Endothelial cell of umbilical vein (primary cell): Measurements from ENCODE around the gene CYTIP. TPM values are rescaled to one million over a fixed set of nuclear protein-coding genes. Genes with fewer than 3 reads are reported as not detected.

Source experiments
- BruUV-seq: library from RNA; stranded (reverse); fragments of 400-500 nt; replicated peaks from 2 replicates; lab custom pipeline; 2021; lab: Mats Ljungman, UMichigan
- CTCF ChIA-PET: fragments of 300-600, 350-600 bp; sonication (Branson Sonifier 250); formaldehyde crosslinking; loops from one replicate; lab custom pipeline; 2021; ENCODE audit warnings: antibody characterized with exemption, inconsistent platforms; lab: Charles Lee
- POLR2A ChIA-PET: fragments of 300-600, 350-600 bp; sonication (Branson Sonifier 250); formaldehyde crosslinking; loops from one replicate; lab custom pipeline; 2021; ENCODE audit warnings: antibody characterized with exemption, inconsistent platforms; lab: Charles Lee
- DNase-seq: peaks from one replicate; pipeline ENCODE4 v3.0.0-alpha.2; 2011; ENCODE audit warnings: low read depth, low spot score
- FAIRE-seq: peaks from 2 replicates; lab custom pipeline; 2011; peaks lifted over from hg19 to GRCh38; lab: Jason Lieb, UNC
- H2AFZ ChIP-seq: 2 replicates; pipeline ENCODE4 v1.6.0; 2012; ENCODE audit warnings: low read depth, low read length, control low read depth, inconsistent platforms
- H3K27ac ChIP-seq: 2 replicates; pipeline ENCODE4 v1.5.1; 2011; ENCODE audit warnings: low read depth, mild to moderate bottlenecking, control low read depth, low read length, moderate library complexity; ENCODE audit not compliant: insufficient read depth
- H3K27me3 ChIP-seq, 2 experiments: 2 replicates each; pipeline versions ENCODE4 v1.6.0 to v1.6.1; 2011; ENCODE audit warnings: low read length in 2 of 2, mixed read lengths in 1 of 2; ENCODE audit not compliant: control insufficient read depth in 2 of 2, insufficient read depth in 2 of 2
- H3K36me3 ChIP-seq, 2 experiments: 2 replicates in 1 of 2; 3 replicates in 1 of 2; pipeline ENCODE4 v1.5.1; 2011; ENCODE audit warnings: low read length in 2 of 2, mild to moderate bottlenecking in 1 of 2, moderate library complexity in 1 of 2; ENCODE audit not compliant: control insufficient read depth in 2 of 2, insufficient read depth in 2 of 2; ENCODE audit errors: extremely low read depth in 1 of 2
- H3K4me1 ChIP-seq: 3 replicates; pipeline ENCODE4 v1.5.1; 2011; ENCODE audit warnings: mild to moderate bottlenecking, low read length; ENCODE audit not compliant: control insufficient read depth, insufficient read depth; ENCODE audit errors: extremely low read depth
- H3K4me2 ChIP-seq: 2 replicates; pipeline ENCODE4 v1.6.1; 2011; ENCODE audit warnings: low read length, control low read depth, mixed read lengths; ENCODE audit not compliant: insufficient read depth
- H3K4me3 ChIP-seq, 3 experiments: fragments of 200-600 bp in 1 of 3; sonication (generic), shearing (Covaris generic) in 1 of 3; replicated peaks in 1 of 3; 2 replicates each; pipeline ENCODE4 v1.5.1; 2011 to 2016; ENCODE audit warnings: control low read depth in 3 of 3, low read length in 3 of 3, mild to moderate bottlenecking in 2 of 3, inconsistent platforms in 1 of 3, low read depth in 1 of 3, moderate library complexity in 1 of 3; ENCODE audit not compliant: insufficient read depth in 1 of 3
- H3K79me2 ChIP-seq: 2 replicates; pipeline ENCODE4 v1.6.0; 2012; ENCODE audit warnings: low read length, inconsistent platforms; ENCODE audit not compliant: control insufficient read depth, insufficient read depth
- H3K9ac ChIP-seq: replicated peaks from 2 replicates; pipeline ENCODE3; 2011; ENCODE audit warnings: low read length, control low read depth; ENCODE audit not compliant: insufficient read depth; ENCODE audit errors: extremely low read depth
- H3K9me1 ChIP-seq: replicated peaks from 3 replicates; pipeline ENCODE4 v1.6.0; 2011; ENCODE audit warnings: mild to moderate bottlenecking, low read length; ENCODE audit not compliant: control insufficient read depth, insufficient read depth; ENCODE audit errors: extremely low read depth
- H3K9me3 ChIP-seq: replicated peaks from 2 replicates; pipeline ENCODE4 v1.5.1; 2012; ENCODE audit warnings: low read length, inconsistent platforms; ENCODE audit not compliant: control insufficient read depth, insufficient read depth
- H4K20me1 ChIP-seq: replicated peaks from 2 replicates; pipeline ENCODE3; 2011; ENCODE audit warnings: mild to moderate bottlenecking, low read length; ENCODE audit not compliant: control insufficient read depth, insufficient read depth; ENCODE audit errors: extremely low read depth
- CTCF ChIP-seq, 2 donors: IDR thresholded peaks; 1 replicate in 1 of 2; 2 replicates in 1 of 2; pipeline ENCODE4 v1.5.1; 2011; ENCODE audit warnings: low read length in 2 of 2, mild to moderate bottlenecking in 2 of 2, moderate library complexity in 2 of 2, control low read depth in 1 of 2, inconsistent platforms in 1 of 2, low read depth in 1 of 2; ENCODE audit not compliant: insufficient read depth in 1 of 2; ENCODE audit errors: extremely low read depth in 1 of 2
- EZH2 ChIP-seq: IDR thresholded peaks from 2 replicates; pipeline ENCODE4 v1.6.1; 2012; ENCODE audit warnings: borderline replicate concordance, low read depth, mild to moderate bottlenecking, moderate library complexity, low read length, inconsistent platforms; ENCODE audit not compliant: severe bottlenecking
- GATA2 ChIP-seq: IDR thresholded peaks from 2 replicates; pipeline ENCODE4 v1.7.0; 2011; ENCODE audit warnings: low read depth, mild to moderate bottlenecking, moderate library complexity, mixed read lengths, low read length; ENCODE audit not compliant: insufficient read length, insufficient read depth
- dilution Hi-C: fragments of 300-500 bp; cut with MboI; formaldehyde crosslinking; loops from one replicate; pipeline ENCODE4 v1.15.0; 2019; ENCODE audit warnings: low sequenced_read_pairs; ENCODE audit not compliant: extremely low pct_ligation_motif_present
- intact Hi-C: fragments of 100-400 bp; cut with micrococcal nuclease; formaldehyde crosslinking; loops from one replicate; pipeline ENCODE4 v1.10.0; 2022
- polyA plus RNA-seq, 4 experiments: library from polyadenylated mRNA; depleted of rRNA in 3 of 4; stranded (reverse) in 3 of 4; unstranded in 1 of 4; fragments of >200 nt; gene quantifications; 2 replicates each; pipeline versions ENCODE4 v1.2.1 to v1.2.3, GENCODE V29; 2011 to 2012; ENCODE audit warnings: missing spikeins in 1 of 4
- total RNA-seq: library from RNA; stranded (reverse); gene quantifications from 2 replicates; pipeline ENCODE4 v1.2.3, GENCODE V29; 2021

Gene CYTIP
- total and polyA plus RNA-seq, 2 donors (not counting 3 experiments of a cell fraction or from before 2014, with no cell fraction given) = not detected

- H4K20me1 ChIP-seq = no peaks in the 10 kb centered on the region
- peaks cover 2% of the 10 kb centered on the region in 2 experiments for H3K27me3 ChIP-seq
- intact Hi-C loops = no loop called here
- H3K4me3 ChIP-seq = no peak overlapping the region
- no peaks in the 10 kb centered on the region for H3K9me1 ChIP-seq
- H3K36me3 ChIP-seq = no peaks in the 10 kb centered on the region
- no peaks in the 10 kb centered on the region for H3K79me2 ChIP-seq
- BruUV-seq = no TSS peak
- no peak overlapping the region for H3K9ac ChIP-seq
- H3K9me3 ChIP-seq = no peaks in the 10 kb centered on the region
- no peak for FAIRE-seq
- dilution Hi-C loops = no loop called here
- no peak for DNase-seq
- H3K4me1 ChIP-seq = peaks cover 8% of the 10 kb centered on the region
- ChIA-PET CTCF (no interaction called here), POLR2A (no interaction called here)
- no peak for TF ChIP-seq GATA2
- H2AFZ ChIP-seq = no peak overlapping the region
- H3K27ac ChIP-seq = no peak overlapping the region
- H3K4me2 ChIP-seq = no peak overlapping the region
These were observed 21.7 kb upstream of the CYTIP start for GRCh38 chr2:157465554-157465953.

GRCh38 chr2:157463002-157463401 is 19.1 kb upstream of the CYTIP start:
- intact Hi-C loops = no loop called here
- CTCF ChIA-PET = no interaction called here

More at GRCh38 chr2:157463002-157463401, 19.1 kb upstream of the CYTIP start:
- DNase-seq (no peak), FAIRE-seq (no peak)
- BruUV-seq = no TSS peak
- H3K27me3 ChIP-seq = peaks cover 2 to 9% of the 10 kb centered on the region in 2 experiments
- dilution Hi-C loops = no loop called here
- no peak overlapping the region for H3K9ac ChIP-seq
- H3K9me1 ChIP-seq = no peaks in the 10 kb centered on the region
- no peak overlapping the region for H3K4me3 ChIP-seq
- H3K79me2 ChIP-seq = no peaks in the 10 kb centered on the region
- H3K4me2 ChIP-seq = no peak overlapping the region
- H3K9me3 ChIP-seq = no peaks in the 10 kb centered on the region
- no peak overlapping the region for H2AFZ ChIP-seq
- no peaks in the 10 kb centered on the region for H3K36me3 ChIP-seq
- H4K20me1 ChIP-seq = no peaks in the 10 kb centered on the region
- TF ChIP-seq EZH2 = no peak
- no peak for TF ChIP-seq CTCF (IDR thresholded peaks at IDR 0.05; ENCODE audit: extremely low read depth in 1 of 2, insufficient read depth in 1 of 2, low read depth in 1 of 2, low read length in 2 of 2)
- H3K4me1 ChIP-seq = no peaks in the 10 kb centered on the region
- no peak overlapping the region for H3K27ac ChIP-seq
- POLR2A ChIA-PET = no interaction called here
